Body of pancreas (tissue), 4 donors: Measurements from ENCODE around the gene GRIP1.

Experiments
- CTCF ChIP-seq, 7 experiments: fragments of 450-650 bp in 4 of 7; fragments of 200-600 bp in 3 of 7; sonication (generic) in 3 of 7; IDR thresholded peaks; one replicate each; pipeline ENCODE4 v1.5.1; 2016 to 2019; ENCODE audit warnings: antibody characterized with exemption in 7 of 7
- POLR2A ChIP-seq, 3 donors: fragments of 450-650 bp; IDR thresholded peaks; one replicate each; pipeline ENCODE4 v1.6.1; 2016; ENCODE audit warnings: antibody characterized with exemption in 3 of 3, mild to moderate bottlenecking in 2 of 3

GRCh38 chr12:66426696-66427095 is 252.2 kb downstream of the GRIP1 start:
- TF ChIP-seq CTCF (IDR thresholded peaks at IDR 0.05): no peak
- no peak for TF ChIP-seq POLR2A (IDR thresholded peaks at IDR 0.05)
